ENCODE measurements around the gene LHFPL6.

GRCh38 chr13:39376076-39376475, 226.9 kb downstream of the LHFPL6 start:
- TF ChIP-seq POLR2A (IDR thresholded peaks at IDR 0.05) (no peak), CTCF (IDR thresholded peaks at IDR 0.05) (no peak), POLR2AphosphoS5 (IDR thresholded peaks at IDR 0.05) (no peak)

Data from prostate gland (tissue), 2 donors.